HG03135 (cell line): ENCODE measurements around the gene SLC25A23.
"Not testable (repeated sequence)": the region's sequence is repeated elsewhere in the genome, so short reads cannot be mapped to it uniquely, and the experiment has no call there.

Experiments used
- ATAC-seq: cut with Tn5 transposase; IDR thresholded peaks from one replicate; pipeline ENCODE4 v1.9.1; 2021; ENCODE audit warnings: mild to moderate bottlenecking, moderate library complexity; ENCODE audit not compliant: unreplicated experiment

Gene SLC25A23

GRCh38 chr19:6406401-6406800 lies 53.2 kb downstream of the SLC25A23 start:
- ATAC-seq, result no peak

DNA sequence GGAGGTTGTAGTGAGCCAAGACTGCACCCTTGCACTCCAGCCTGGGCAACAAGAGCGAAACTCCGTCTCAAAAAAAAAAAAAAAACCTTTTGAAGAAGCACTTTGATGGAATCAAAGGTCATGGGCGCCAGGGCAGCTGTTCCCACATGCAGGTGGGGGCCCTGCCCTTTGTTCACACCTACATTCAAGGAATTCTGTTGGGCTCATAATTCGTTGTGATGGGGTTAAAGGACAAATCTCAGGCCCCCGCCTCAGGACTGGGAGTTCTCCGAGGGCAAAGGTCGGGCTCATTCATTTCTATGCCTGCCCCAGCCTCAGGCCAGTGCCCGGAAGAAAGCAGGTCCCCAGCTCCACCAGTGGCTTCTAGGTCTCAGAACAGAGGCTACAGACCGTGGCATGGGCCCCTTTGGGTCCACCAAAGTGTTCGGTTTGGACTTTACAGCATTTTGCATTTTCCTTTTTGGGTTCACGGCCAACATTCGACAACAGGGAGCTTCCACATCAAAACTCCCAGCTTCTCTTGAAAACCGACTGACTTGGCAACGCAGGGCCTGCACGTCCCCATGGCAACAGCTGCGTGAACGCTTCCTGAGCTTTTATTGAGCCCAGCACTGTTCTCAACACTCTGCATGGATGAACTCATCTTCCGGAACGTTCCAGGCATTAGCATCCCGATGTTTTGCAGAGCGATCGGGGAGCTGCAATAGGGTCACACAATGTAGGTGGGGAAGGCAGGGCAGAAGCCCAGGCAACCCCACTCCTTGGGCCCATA lies 56.6 kb downstream of the SLC25A23 start:
- ATAC-seq, result no peak

DNA sequence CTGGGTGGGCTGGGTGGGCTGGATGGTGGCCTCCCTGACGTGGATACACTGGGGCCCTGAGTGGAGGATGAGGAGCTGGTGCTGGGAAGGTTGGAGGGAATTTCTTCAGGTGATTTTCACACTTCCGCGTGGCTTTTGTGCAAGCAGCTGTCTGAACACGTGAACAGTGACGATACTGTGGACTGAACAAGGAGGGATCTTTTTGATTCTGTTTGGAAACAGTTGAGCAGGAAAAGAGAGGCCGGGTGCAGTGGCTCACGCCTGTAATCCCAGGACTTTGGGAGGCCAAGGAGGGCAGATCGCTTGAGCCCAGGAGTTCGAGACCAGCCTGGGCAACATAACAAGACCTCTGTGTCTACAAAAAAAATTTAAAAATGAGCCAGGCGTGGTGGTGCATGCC lies 57.5 kb downstream of the SLC25A23 start:
- no peak for ATAC-seq

GRCh38 chr19:6400062-6400944 lies 59.3 kb downstream of the SLC25A23 start:
- not testable (repeated sequence) for ATAC-seq

- no peak for ATAC-seq
Measured at GRCh38 chr19:6396305-6396704, 63.3 kb downstream of the SLC25A23 start.

DNA sequence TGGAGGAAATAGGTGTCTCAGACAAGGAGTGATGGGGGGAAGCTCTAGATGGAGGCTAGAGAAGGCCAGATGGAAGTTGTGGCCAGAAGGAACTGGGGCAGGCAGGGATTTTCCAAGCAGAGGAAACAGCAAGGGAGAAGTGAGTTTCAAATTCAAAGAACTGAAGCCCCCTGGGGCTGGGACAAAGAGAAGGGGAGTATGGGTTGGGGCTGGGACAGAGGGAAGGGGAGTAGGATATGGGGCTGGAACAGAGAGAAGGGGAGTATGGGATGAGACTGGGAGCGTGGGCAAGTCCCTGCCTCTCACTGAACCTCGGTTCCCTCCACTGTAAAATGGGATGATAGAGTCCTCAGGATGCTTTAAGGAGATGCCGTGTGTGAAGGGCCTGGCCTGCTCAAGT lies 64.8 kb downstream of the SLC25A23 start:
- ATAC-seq, result no peak

- ATAC-seq, result no peak
Measured at GRCh38 chr19:6393983-6394412, 65.6 kb downstream of the SLC25A23 start.

- ATAC-seq, result peak; percentile 77
Measured at GRCh38 chr19:6393074-6393982, 66.3 kb downstream of the SLC25A23 start, which contains the start of gene GTF2F1. Gene GTF2F1, minus strand, starts transcription at chr19:6393164. Its CDS starts 169 bp downstream, at chr19:6392995.

GRCh38 chr19:6392221-6393073 lies 67.1 kb downstream of the SLC25A23 start:
- peak; percentile 17 for ATAC-seq
